ENCODE data around the gene SEMA3B. TPM values are rescaled to one million over a fixed set of nuclear protein-coding genes. Genes with fewer than 3 reads are reported as not detected.

Gene SEMA3B
- total RNA-seq: under 1 TPM; 0.30 to 0.34 TPM

DNA sequence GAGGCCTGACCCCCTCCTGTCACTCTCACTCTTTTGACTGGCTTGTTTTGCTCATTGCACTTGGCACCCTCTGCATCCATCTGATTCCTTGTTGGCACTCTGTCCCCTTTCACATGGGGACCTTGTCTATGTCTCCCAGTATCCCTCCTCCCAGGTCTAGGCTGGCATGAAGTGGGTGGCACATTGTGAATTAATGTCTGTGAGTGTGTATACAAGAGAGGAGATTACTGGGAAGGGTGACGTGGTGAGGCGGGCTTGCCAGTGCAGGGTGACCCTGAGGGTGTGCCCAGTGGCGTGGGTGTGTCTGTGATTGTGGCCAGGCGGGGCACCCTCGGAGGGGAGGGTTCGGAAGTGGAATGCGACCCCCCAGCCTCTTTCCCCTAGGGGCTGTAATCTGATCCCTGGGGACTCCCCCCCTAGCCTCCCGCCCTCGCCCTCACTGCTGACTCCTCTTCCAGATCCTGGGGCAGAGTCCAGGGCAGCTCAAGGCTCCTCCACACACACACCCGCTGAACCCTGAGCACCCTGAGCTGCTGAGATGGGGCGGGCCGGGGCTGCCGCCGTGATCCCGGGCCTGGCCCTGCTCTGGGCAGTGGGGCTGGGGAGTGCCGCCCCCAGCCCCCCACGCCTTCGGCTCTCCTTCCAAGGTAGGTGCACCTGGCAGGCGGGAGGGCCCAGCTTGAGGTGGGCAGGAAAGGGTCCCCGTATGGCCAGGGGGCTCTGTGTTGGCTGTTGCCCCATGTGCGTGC, at the start of gene SEMA3B:
TSS of gene SEMA3B (plus strand) at position 445 of the 749 bp plus-strand sequence. CDS start at position 539, 94 bp downstream.

DNA sequence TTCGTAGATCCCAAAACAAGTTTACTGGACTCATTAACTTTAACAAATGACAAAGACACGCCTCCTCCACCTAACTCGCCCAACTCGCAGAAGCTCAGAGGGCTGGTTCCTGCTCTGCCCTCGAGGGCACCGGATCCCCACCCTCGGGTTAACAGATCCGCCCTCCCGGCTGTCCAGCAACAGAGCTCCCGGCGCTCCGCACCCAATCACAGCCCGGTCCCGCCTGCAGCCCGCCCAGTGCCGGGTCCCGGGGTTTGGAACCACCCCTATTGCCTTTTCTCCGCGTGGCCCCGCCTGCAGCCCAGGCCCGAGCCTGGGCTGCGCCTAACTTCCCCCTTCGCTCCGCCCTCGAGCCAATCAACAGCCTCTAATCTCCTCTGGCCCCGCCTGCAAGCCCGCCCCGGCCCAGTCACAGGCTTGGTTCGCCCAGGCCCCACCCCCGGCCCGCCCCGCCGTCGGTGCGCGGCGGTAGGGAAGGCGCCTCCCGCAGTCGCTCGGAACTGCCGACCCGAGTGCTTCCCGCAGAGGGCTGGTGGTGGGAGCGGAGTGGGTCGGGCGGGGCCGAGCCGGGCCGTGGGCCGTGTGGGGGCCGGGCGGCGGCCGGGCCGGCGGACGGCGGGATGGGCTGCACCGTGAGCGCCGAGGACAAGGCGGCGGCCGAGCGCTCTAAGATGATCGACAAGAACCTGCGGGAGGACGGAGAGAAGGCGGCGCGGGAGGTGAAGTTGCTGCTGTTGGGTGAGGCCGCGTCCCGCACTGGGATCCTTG, 33.0 kb upstream of the SEMA3B start, which contains the start of gene GNAI2:
TSS of gene GNAI2 (plus strand) at position 489 of the 768 bp plus-strand sequence. CDS start at position 621, 132 bp downstream.

DNA sequence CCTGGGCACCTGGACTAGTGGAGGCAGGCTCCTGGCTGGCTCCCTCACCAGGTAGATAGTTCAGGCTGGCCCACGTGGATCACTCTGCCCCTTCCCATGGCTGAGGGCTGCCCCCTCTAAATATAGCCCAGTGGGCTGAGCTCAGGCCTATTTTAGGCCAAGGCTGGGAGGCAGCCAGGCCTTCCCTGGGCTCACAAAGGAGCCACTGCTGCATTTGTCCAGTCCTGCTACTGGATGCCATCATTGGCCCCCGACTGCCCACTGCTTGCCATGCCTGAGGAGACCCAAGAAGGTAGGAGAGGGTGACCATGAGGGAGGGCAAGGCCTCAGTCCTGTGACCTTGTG, 9.9 kb downstream of the SEMA3B start, which contains the start of gene LSMEM2:
TSS of gene LSMEM2 (plus strand) at position 208 of the 345 bp plus-strand sequence. CDS start at position 235, 27 bp downstream.

DNA sequence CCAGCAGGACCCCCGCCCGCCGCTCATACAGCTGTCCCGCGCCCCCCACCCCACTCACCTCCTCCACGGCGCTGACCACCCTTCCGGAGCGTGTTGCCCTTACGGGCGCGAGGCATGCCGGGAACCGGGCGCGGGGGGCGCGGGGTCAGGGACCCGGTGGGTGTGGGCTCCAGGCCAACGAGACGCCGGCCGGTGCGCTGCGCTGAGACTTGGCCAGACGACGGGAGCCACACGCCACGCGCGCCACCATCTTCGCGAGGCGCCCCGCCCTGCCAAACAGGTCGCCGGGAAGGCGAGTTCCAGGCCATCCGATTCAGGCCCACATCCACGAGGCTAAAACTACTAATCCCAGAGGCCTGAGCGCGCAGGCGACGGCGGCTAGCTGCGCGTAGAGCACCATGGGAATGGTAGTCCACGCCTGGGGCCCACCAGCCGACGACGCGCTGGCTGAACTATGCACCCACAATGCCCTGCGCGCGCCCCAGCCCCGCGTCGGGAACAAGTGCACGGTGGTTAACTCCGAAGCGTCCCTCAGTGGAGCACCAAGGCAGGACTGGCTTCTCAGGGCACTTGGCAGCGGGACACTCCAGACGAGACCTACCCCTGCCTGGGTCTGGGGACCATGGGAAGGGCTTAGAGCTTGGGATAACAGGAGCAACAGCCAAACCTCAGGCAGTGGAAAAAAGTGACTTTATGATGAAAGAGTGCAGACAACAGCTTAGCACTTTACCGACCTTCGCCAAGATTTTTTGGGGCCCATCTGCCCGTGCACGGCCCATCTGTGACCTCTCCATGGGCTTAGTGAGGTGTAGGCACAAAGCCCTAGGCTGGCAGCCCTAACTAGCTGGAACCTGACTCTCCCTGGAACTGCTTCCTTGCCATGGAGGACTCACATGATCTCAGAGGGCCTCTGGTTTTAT, 23.5 kb downstream of the SEMA3B start, which contains the start of gene IFRD2:
TSS of gene IFRD2 (minus strand) at position 271 of the 920 bp plus-strand sequence. CDS start at position 116, 155 bp downstream.

DNA sequence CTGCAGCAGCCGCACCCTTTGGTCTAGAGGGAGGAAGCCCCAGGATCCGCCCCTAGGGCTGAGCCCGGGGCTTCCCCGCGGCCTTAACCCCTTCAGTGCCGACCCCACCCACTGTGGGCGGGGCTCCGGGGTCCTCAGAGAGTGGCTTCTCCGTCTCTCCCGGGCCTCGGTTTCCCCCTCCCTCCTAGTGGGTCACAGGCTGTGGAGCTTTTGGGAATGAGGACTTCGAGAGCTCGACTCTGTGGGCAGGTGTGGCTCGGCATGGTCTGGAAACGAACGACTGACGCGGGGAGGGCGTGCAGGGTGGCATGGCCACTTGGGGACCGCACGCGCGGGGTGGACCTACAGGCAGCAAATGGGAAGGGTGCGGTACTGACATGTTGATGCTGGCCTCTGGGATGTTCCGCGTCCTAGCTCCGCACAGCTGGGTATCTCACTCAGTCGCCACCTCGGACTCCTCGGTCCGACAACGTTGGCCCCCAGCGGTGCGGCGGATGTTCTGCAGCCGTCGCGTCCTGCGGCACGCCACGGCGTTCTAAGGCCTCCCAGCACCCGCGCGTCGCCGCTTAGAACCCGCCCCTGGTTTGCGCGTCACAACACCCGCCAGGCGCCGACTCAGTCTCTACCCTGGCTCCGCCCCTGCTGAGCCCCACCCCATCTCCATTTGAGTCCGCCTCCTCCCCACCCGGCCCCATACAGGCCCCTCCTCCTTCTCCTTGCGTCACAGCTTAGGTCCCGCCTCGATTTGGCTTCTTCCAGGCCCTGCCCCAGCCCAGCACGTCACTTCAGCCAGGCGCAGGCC, 30.1 kb downstream of the SEMA3B start, which contains the start of the genes HYAL3 and NAA80:
TSS of gene HYAL3 (minus strand) at position 570 of the 802 bp plus-strand sequence. CDS start 3,803 bp downstream, outside the sequence.
TSS of gene NAA80 (minus strand) at position 570 of the 802 bp plus-strand sequence. CDS start 1,942 bp downstream, outside the sequence.

DNA sequence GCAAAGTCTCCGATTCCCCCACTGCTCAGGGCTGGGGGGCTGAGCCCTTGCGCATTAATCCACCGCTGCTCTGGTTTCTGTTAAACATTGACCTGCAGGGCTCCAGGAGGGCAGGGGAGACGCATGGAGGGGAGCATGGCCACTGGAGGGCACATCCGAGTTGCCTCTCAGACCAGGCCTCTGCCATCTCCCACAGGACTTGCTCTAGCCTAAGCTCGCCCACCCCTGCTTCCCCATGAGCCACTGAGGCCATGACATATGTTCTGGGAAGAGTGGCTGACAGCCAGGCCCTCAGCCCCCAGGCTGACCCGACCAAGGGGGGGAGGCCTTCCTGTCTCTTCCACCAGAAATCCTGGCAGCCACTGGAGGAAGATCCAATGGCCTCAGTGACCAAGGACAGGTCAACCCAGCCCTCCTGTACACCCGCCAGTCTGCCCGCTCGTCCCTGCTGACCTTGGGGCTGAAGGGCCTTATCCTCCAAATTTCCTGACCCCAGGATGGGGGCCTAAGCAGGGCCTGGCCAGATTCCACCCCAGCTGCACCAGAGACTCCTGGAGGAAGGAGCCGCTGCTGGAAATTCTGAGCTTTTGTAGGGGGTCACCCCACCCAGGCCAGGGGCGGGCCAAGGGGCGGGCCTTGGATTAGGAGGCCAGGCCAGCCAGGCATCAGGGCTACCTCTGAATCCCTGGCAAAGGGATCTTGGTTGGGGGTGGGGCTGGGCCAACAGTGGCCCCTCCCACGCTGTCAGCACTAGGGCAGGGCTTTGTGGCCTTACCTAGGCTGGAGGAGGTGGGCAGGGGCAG, 34.3 kb downstream of the SEMA3B start, which contains the start of gene HYAL1:
TSS of gene HYAL1 (minus strand) at position 562 of the 803 bp plus-strand sequence. CDS start 618 bp downstream, outside the sequence.

DNA sequence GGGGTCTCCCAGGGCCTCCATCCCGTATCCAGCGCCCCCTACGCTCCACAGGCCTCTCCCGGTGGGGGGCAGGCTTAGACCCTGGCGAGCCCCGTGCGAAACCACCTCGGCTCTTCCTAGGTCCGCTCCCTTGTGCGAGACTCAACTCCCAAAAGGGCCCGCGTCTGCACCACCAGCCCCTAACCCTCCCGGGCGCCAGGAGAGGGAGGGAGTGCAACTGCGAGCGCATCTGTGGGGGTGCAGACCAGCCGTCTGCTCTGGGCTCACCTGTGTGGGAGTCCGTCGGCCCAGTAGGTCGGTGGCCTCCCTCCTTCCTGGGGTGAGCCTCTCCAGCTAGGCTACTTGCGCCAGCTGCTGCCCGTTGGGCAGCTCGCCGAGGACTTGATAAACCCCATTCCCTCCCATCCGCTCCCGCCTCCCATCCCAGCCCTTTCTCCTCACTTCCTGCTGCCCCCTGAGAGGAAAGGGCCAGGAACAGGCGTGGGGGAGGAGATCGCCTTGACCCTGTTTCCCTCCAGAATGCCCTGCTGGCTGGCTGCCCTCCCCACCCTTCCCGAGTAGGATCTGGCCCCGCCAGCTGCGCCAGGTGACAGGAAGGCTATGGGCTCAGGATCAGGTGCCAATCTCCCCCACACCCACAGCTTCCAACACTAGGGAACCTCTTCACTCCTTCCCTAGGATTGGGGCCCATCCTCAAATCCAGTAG, 53.6 kb downstream of the SEMA3B start, which contains the start of gene HYAL2:
TSS of gene HYAL2 (minus strand) at position 360 of the 706 bp plus-strand sequence. CDS start 2,256 bp downstream, outside the sequence.

Small RNA genes within 50 kb of the gene (microRNA-seq; reads per million reads assigned to microRNA genes)
- gene MIR5787 (ENCODE audit: borderline microRNAs expressed, borderline replicate concordance): not detected

Other genes starting within 250 kb of the SEMA3B start
- gene RBM5, start 180.2 kb upstream of the SEMA3B start, total RNA-seq: 100 to 1,000 TPM; 204 to 206 TPM
- not detected for gene SEMA3F, start 113.8 kb upstream of the SEMA3B start, total RNA-seq
- not detected for gene GNAT1, start 77.5 kb upstream of the SEMA3B start, total RNA-seq
- not detected for gene SLC38A3, start 63.9 kb upstream of the SEMA3B start, total RNA-seq
- 100 to 1,000 TPM; 372 to 387 TPM for gene GNAI2, start 32.9 kb upstream of the SEMA3B start, total RNA-seq
- not detected for gene LSMEM2, start 9.9 kb downstream of the SEMA3B start, total RNA-seq
- gene IFRD2, start 23.3 kb downstream of the SEMA3B start, total RNA-seq: 10 to 100 TPM; 54.2 to 58.4 TPM
- gene HYAL3, start 30.3 kb downstream of the SEMA3B start, total RNA-seq: 1 to 10 TPM; 6.3 to 7.0 TPM
- gene NAA80, start 30.3 kb downstream of the SEMA3B start, total RNA-seq: 10 to 100 TPM; 33.2 to 35.3 TPM
- under 1 TPM; 0.24 to 0.40 TPM for gene HYAL1, start 34.4 kb downstream of the SEMA3B start, total RNA-seq
- gene HYAL2, start 53.6 kb downstream of the SEMA3B start, total RNA-seq: 1 to 10 TPM; 4.0 to 6.0 TPM
- gene TUSC2, start 59.1 kb downstream of the SEMA3B start, total RNA-seq: 10 to 100 TPM; 15.5 TPM
- 100 to 1,000 TPM in 1 of 2 experiments, 10 to 100 TPM in 1; 96.2 to 102 TPM for gene RASSF1, start 71.7 kb downstream of the SEMA3B start, total RNA-seq
- 1 to 10 TPM; 2.2 to 3.0 TPM for gene ZMYND10, start 76.6 kb downstream of the SEMA3B start, total RNA-seq
- gene NPRL2, start 81.6 kb downstream of the SEMA3B start, total RNA-seq: 10 to 100 TPM; 44.2 to 45.0 TPM
- 10 to 100 TPM; 33.7 to 35.8 TPM for gene CYB561D2, start 81.7 kb downstream of the SEMA3B start, total RNA-seq
- gene TMEM115, start 90.4 kb downstream of the SEMA3B start, total RNA-seq: 10 to 100 TPM; 19.0 to 19.8 TPM
- gene CACNA2D2, start 234.5 kb downstream of the SEMA3B start, total RNA-seq: under 1 TPM; 0.60 to 0.63 TPM

Data from activated naive CD4-positive, alpha-beta T cell treated with anti-CD3 and anti-CD28 coated beads, Interleukin-2, amount 10 ng/mL, durations not matched to agents 5 hours and 36 hours (primary cell).